ENCODE data around the gene PLEKHM3. TPM values are rescaled to one million over a fixed set of nuclear protein-coding genes. Genes with fewer than 3 reads are reported as not detected.

Gene PLEKHM3
- total RNA-seq, 4 donors from 2014 or later, result 19.1 to 26.5 (median 24.0) TPM

GRCh38 chr2:207802650-207803049, 222.7 kb downstream of the PLEKHM3 start:
- intact Hi-C loops (cut with DNase I; ENCODE audit: low total_unique reads), result no loop called here

GRCh38 chr2:207801259-207801658, 224.1 kb downstream of the PLEKHM3 start:
- H3K4me1 ChIP-seq, result peaks cover 0 to 28% (median 20%) of the 10 kb centered on the region in 4 donors
- no peaks in the 10 kb centered on the region for H3K27me3 ChIP-seq
- in situ Hi-C loops (cut with MboI; ENCODE audit: low pct_ligation_motif_present in 1 of 4, low pct_unique_long_range_greater_than_20kb in 1 of 4, low sequenced_read_pairs in 3 of 4) (no loop called here), intact Hi-C loops (cut with DNase I; ENCODE audit: low total_unique reads) (no loop called here)
- TF ChIP-seq POLR2AphosphoS5 (IDR thresholded peaks at IDR 0.05) (no peak), EP300 (IDR thresholded peaks at IDR 0.05; ENCODE audit: low read depth) (no peak), CTCF (IDR thresholded peaks at IDR 0.05) (no peak), POLR2A (IDR thresholded peaks at IDR 0.05) (no peak)
- H3K4me3 ChIP-seq, result no peak overlapping the region
- no peak overlapping the region for H3K27ac ChIP-seq
- H3K36me3 ChIP-seq, result no peaks in the 10 kb centered on the region
- no peak for DNase-seq
- 25 to 33% methylated on average over 2 to 3 of the region's 3 CpGs for WGBS, 2 donors (ENCODE audit: low coverage in 1 of 2)
- H3K9me3 ChIP-seq, result no peaks in the 10 kb centered on the region

More at GRCh38 chr2:207802650-207803049, 222.7 kb downstream of the PLEKHM3 start:
- H3K4me3 ChIP-seq, result no peak overlapping the region
- 51 to 55% methylated on average over 6 of the region's 6 CpGs for WGBS, 2 donors (ENCODE audit: low coverage in 1 of 2)
- H3K9me3 ChIP-seq, result no peaks in the 10 kb centered on the region
- H3K27ac ChIP-seq, result peak overlapping the region; percentile 36 to 69 (median 58)
- peak; percentile 63 for DNase-seq
- in situ Hi-C loops (cut with MboI; ENCODE audit: low pct_ligation_motif_present in 1 of 4, low pct_unique_long_range_greater_than_20kb in 1 of 4, low sequenced_read_pairs in 3 of 4), result no loop called here
- H3K36me3 ChIP-seq, result no peaks in the 10 kb centered on the region
- TF ChIP-seq POLR2AphosphoS5 (IDR thresholded peaks at IDR 0.05) (no peak), EP300 (IDR thresholded peaks at IDR 0.05; ENCODE audit: low read depth) (peak; percentile 12)
- H3K27me3 ChIP-seq, result no peaks in the 10 kb centered on the region
- peaks cover 0 to 16% (median 13%) of the 10 kb centered on the region in 4 donors for H3K4me1 ChIP-seq

GRCh38 chr2:207796585-207797350, 228.6 kb downstream of the PLEKHM3 start:
- Histone ChIP-seq H3K9me3 (no peaks in the 10 kb centered on the region), H3K36me3 (no peaks in the 10 kb centered on the region), H3K27ac (peak overlapping the region; percentile 47 to 81 (median 79)), H3K4me3 (no peak overlapping the region), H3K4me1 (peaks cover 0 to 19% (median 15%) of the 10 kb centered on the region in 4 donors), H3K27me3 (no peaks in the 10 kb centered on the region)
- DNase-seq, result peak; percentile 63
- TF ChIP-seq POLR2A (IDR thresholded peaks at IDR 0.05), result no peak
- TF ChIP-seq EP300 (IDR thresholded peaks at IDR 0.05; ENCODE audit: low read depth), result no peak
- TF ChIP-seq POLR2AphosphoS5 (IDR thresholded peaks at IDR 0.05), result no peak
- no peak for TF ChIP-seq CTCF (IDR thresholded peaks at IDR 0.05)
- in situ Hi-C loops (cut with MboI; ENCODE audit: low pct_ligation_motif_present in 1 of 4, low pct_unique_long_range_greater_than_20kb in 1 of 4, low sequenced_read_pairs in 3 of 4) (no loop called here), intact Hi-C loops (cut with DNase I; ENCODE audit: low total_unique reads) (no loop called here)
- WGBS, 2 donors (ENCODE audit: low coverage in 1 of 2), result 50% methylated on average over 8 of the region's 8 CpGs; no CpG with 5 or more reads in 1 of the 2 donors

- intact Hi-C loops (cut with DNase I; ENCODE audit: low total_unique reads), result no loop called here
- 45 to 100% methylated on average over 2 to 6 of the region's 6 CpGs for WGBS, 2 donors (ENCODE audit: low coverage in 1 of 2)
- Histone ChIP-seq H3K27me3 (no peaks in the 10 kb centered on the region), H3K36me3 (no peaks in the 10 kb centered on the region), H3K27ac (peak overlapping the region in 3 of 4 donors; percentile 48 to 76 (median 60)), H3K9me3 (no peaks in the 10 kb centered on the region), H3K4me1 (peaks cover 0 to 20% (median 13%) of the 10 kb centered on the region in 4 donors), H3K4me3 (no peak overlapping the region)
- no peak for TF ChIP-seq EP300 (IDR thresholded peaks at IDR 0.05; ENCODE audit: low read depth)
- no peak for TF ChIP-seq POLR2A (IDR thresholded peaks at IDR 0.05)
- no peak for TF ChIP-seq CTCF (IDR thresholded peaks at IDR 0.05)
- no peak for TF ChIP-seq POLR2AphosphoS5 (IDR thresholded peaks at IDR 0.05)
- in situ Hi-C loops (cut with MboI; ENCODE audit: low pct_ligation_motif_present in 1 of 4, low pct_unique_long_range_greater_than_20kb in 1 of 4, low sequenced_read_pairs in 3 of 4), result no loop called here
- no peak for DNase-seq
Observed at GRCh38 chr2:207792244-207792785, 233.0 kb downstream of the PLEKHM3 start.

Measured in transverse colon (tissue), 4 donors.